ENCODE data around the gene FBXO31. TPM values are rescaled to one million over a fixed set of nuclear protein-coding genes. Genes with fewer than 3 reads are reported as not detected.
"Not testable (repeated sequence)": the region's sequence is repeated elsewhere in the genome, so short reads cannot be mapped to it uniquely, and the experiment has no call there.

Gene FBXO31
- total and polyA plus RNA-seq, 9 of the 15 experiments (the other 6 are each of a cell fraction or from before 2014, with no cell fraction given), result 0.18 to 33.3 (median 10.9) TPM

DNA sequence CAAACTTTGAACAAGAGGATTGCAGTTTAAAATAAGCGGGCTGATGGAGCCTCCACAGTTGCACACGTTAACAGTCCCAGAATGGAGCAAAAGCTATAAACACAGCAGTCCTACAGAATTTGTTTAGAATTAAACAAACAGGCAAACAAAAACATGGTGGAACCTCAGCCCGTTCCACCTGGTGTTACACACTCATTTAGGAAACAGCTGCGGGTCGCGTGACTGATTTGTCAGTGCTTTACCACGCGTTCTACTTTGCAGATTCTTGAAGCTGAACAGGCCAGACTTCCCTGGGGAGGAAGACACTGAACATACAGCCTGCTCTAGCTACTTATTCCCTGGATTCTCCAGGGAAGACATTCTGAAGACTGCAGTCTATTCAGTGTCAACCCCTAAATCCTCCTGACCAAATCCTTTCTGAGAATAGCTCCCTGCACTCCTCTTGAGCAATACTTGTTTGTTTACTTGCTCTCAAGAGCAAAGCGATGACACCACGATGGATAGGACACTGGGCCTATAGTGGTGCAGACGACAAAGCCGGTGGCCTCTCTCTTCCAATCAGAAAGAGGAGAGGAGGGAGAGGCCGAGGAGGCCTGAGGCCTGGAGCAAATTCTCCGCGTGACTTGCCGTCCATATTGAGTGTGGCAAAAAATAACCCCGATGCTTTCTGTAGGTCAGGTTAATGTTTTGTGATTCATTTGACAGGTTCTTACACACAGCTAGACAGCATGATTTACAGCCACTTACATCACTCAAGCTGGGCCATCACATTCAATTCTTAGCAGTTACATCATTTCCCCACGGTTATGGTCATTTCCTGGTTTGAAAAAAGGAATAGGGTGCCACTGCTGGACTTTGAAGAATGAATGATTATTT, 4.6 kb upstream of the FBXO31 start (continued):
- TF ChIP-seq, protein P1, sequence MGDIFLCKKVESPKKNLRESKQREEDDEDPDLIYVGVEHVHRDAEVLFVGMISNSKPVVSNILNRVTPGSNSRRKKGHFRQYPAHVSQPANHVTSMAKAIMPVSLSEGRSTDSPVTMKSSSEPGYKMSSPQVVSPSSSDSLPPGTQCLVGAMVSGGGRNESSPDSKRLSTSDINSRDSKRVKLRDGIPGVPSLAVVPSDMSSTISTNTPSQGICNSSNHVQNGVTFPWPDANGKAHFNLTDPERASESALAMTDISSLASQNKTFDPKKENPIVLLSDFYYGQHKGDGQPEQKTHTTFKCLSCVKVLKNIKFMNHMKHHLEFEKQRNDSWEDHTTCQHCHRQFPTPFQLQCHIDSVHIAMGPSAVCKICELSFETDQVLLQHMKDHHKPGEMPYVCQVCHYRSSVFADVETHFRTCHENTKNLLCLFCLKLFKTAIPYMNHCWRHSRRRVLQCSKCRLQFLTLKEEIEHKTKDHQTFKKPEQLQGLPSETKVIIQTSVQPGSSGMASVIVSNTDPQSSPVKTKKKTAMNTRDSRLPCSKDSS (IDR thresholded peaks at IDR 0.05; ENCODE audit: low read depth, partially characterized antibody), result no peak
- no peak for TF ChIP-seq SLC30A9 (CRISPR knock-in tag; IDR thresholded peaks at IDR 0.05)

DNA sequence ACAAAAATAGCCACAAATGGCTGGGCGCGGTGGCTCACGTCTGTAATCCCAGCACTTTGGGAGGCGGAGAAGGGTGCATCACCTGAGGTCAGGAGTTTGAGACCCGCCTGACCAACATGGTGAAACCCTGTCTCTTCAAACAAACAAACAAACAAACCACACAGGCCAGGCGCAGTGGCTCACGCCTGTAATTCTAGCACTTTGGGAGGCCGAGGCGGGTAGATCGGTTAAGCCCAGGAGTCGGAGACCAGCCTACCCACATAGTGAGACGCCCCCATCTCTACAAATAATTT, 1.2 kb upstream of the FBXO31 start:
- intact Hi-C loops (cut with micrococcal nuclease), result loop anchor here (2.0 kb wide), 1 partner anchor 68 kb away; the partner anchor contains the start of gene C16orf95
- 0 out of 2 replicates have a peak, but pooled peaks have one; percentile 42 for TF ChIP-seq THRAP3 (IDR thresholded peaks at IDR 0.05; ENCODE audit: borderline replicate concordance)
- TF ChIP-seq, protein P2, sequence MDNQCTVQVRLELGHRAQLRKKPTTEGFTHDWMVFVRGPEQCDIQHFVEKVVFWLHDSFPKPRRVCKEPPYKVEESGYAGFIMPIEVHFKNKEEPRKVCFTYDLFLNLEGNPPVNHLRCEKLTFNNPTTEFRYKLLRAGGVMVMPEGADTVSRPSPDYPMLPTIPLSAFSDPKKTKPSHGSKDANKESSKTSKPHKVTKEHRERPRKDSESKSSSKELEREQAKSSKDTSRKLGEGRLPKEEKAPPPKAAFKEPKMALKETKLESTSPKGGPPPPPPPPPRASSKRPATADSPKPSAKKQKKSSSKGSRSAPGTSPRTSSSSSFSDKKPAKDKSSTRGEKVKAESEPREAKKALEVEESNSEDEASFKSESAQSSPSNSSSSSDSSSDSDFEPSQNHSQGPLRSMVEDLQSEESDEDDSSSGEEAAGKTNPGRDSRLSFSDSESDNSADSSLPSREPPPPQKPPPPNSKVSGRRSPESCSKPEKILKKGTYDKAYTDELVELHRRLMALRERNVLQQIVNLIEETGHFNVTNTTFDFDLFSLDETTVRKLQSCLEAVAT (IDR thresholded peaks at IDR 0.05), result peak in 1 of 2 experiments; percentile 83; a peak in 2 of 4 replicates

More for the DNA sequence above, 1.2 kb upstream of the FBXO31 start:
- H3K9me3 ChIP-seq (replicated peaks; ENCODE audit: control insufficient read depth, insufficient read depth, low read depth, low read length); CTCF ChIA-PET (ENCODE audit: low intra/inter-chr PET ratio); H3K27me3 ChIP-seq (ENCODE audit: control insufficient read depth in 2 of 2, insufficient read depth in 2 of 2, low read length in 2 of 2); H3K9me1 ChIP-seq (ENCODE audit: control insufficient read depth, insufficient read depth, low read length); ATAC-seq; DNase-seq (ENCODE audit: extremely low read depth in 1 of 4, low spot score in 3 of 4); FAIRE-seq; H4K20me1 ChIP-seq (replicated peaks; ENCODE audit: control insufficient read depth, insufficient read depth, low read length); in situ Hi-C loops (cut with MboI): not testable (repeated sequence)
- Histone ChIP-seq H3K27ac (ENCODE audit: extremely low read depth, low read depth, low read length) (peak overlapping the region; percentile 88; the same call in 2 of the 3 replicates), H2AFZ (ENCODE audit: low read depth, low read length) (peak overlapping the region; percentile 93; the same call in 1 of the 2 replicates), H3K4me3 (peak overlapping the region; percentile 78; the same call in 1 of the 2 replicates), H3K79me2 (ENCODE audit: control insufficient read depth, insufficient read depth, low read length) (peaks cover 39% of the 10 kb centered on the region), H3K4me1 (replicated peaks in 1 of 2; ENCODE audit: control insufficient read depth in 2 of 2, insufficient read depth in 2 of 2, low read length in 2 of 2) (peaks cover 38 to 46% of the 10 kb centered on the region in 2 experiments), H3K4me2 (ENCODE audit: insufficient read depth, low read length) (peak overlapping the region; percentile 85), H3K36me3 (ENCODE audit: control insufficient read depth, insufficient read depth, low read length) (peaks cover 11% of the 10 kb centered on the region; the same call in 1 of the 3 replicates), H3K9ac (ENCODE audit: insufficient read depth in 1 of 2, low read depth in 2 of 2, low read length in 2 of 2) (peak overlapping the region; percentile 79 to 96; a peak in 3 of 4 replicates)
- POLR2A ChIA-PET, result interaction anchor here (1.3 to 6.1 kb wide), 2 partner anchors 9 to 48 kb away, joined by 3 to 43 read pairs; partner anchors contain the start of gene MAP1LC3B
- WGBS (ENCODE audit: insufficient coverage, low coverage, missing lambda C conversion rate), result 90% methylated on average over 11 of the region's 12 CpGs
- BruUV-seq (replicated peaks), result TSS peak; percentile 47

Data from K562 (cell line).